ENCODE measurements around the gene FBXO10.

Gene FBXO10

GRCh38 chr9:37542895-37543294 lies 33.3 kb downstream of the FBXO10 start:
- no peak for TF ChIP-seq CTCF (IDR thresholded peaks at IDR 0.05; ENCODE audit: control extremely low read depth, extremely low read depth, low read depth, missing control alignments)
- ChIA-PET POLR2A (no interaction called here), CTCF (no interaction called here)
- DNase-seq (ENCODE audit: extremely low spot score), result no peak

- DNase-seq (ENCODE audit: extremely low spot score), result no peak
- ChIA-PET POLR2A (no interaction called here), CTCF (no interaction called here)
- no peak for TF ChIP-seq CTCF (IDR thresholded peaks at IDR 0.05; ENCODE audit: control extremely low read depth, extremely low read depth, low read depth, missing control alignments)
Observed at GRCh38 chr9:37542488-37542887, 33.7 kb downstream of the FBXO10 start.

GRCh38 chr9:37541465-37541864 lies 34.7 kb downstream of the FBXO10 start:
- TF ChIP-seq CTCF (IDR thresholded peaks at IDR 0.05; ENCODE audit: control extremely low read depth, extremely low read depth, low read depth, missing control alignments), result no peak
- ChIA-PET POLR2A (no interaction called here), CTCF (no interaction called here)
- no peak for DNase-seq (ENCODE audit: extremely low spot score)

GRCh38 chr9:37540634-37541033 lies 35.5 kb downstream of the FBXO10 start:
- ChIA-PET CTCF (no interaction called here), POLR2A (no interaction called here)
- no peak for DNase-seq (ENCODE audit: extremely low spot score)
- no peak for TF ChIP-seq CTCF (IDR thresholded peaks at IDR 0.05; ENCODE audit: control extremely low read depth, extremely low read depth, low read depth, missing control alignments)

- no peak for TF ChIP-seq CTCF (IDR thresholded peaks at IDR 0.05; ENCODE audit: control extremely low read depth, extremely low read depth, low read depth, missing control alignments)
- no peak for DNase-seq (ENCODE audit: extremely low spot score)
- ChIA-PET CTCF (no interaction called here), POLR2A (no interaction called here)
Observed at GRCh38 chr9:37539634-37540033, 36.5 kb downstream of the FBXO10 start.

GRCh38 chr9:37538099-37538498 lies 38.1 kb downstream of the FBXO10 start:
- POLR2A ChIA-PET, result no interaction called here
- no peak for TF ChIP-seq CTCF (IDR thresholded peaks at IDR 0.05; ENCODE audit: control extremely low read depth, extremely low read depth, low read depth, missing control alignments)
- CTCF ChIA-PET, result interaction anchor here (1.0 kb wide), 1 partner anchor 56 kb away, joined by 3 read pairs; no protein-coding TSS in a partner anchor
- no peak for DNase-seq (ENCODE audit: extremely low spot score)

GRCh38 chr9:37534901-37535300 lies 41.3 kb downstream of the FBXO10 start:
- no peak for TF ChIP-seq CTCF (IDR thresholded peaks at IDR 0.05; ENCODE audit: control extremely low read depth, extremely low read depth, low read depth, missing control alignments)
- POLR2A ChIA-PET, result no interaction called here
- DNase-seq (ENCODE audit: extremely low spot score), result no peak

More at GRCh38 chr9:37534901-37535300, 41.3 kb downstream of the FBXO10 start:
- CTCF ChIA-PET, result no interaction called here

Measured in GM10248 (cell line).